ENCODE measurements around the gene BTN1A1.
"Not testable (repeated sequence)": the region's sequence is repeated elsewhere in the genome, so short reads cannot be mapped to it uniquely, and the experiment has no call there.

BTN1A1 gene

DNA sequence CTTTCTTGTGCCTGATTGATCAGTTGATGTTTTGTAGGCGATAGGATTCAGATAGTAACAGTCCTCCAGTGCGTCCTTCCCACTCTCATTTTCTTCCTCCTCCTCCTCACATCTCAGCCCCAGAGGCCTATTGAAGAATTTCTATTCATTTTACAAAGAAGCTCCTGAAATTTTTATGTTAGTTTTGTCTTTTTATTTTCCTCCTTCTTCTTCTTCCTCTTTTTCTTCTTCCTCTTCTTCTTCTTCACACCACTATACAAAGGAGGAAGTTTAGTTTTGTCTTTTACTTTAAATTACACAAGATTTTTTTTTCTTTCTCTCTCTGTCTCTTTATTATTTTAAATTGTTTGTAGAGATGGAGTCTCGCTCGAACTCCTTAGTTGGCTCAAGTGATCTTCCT, 23.2 kb upstream of the BTN1A1 start:
- no peak for DNase-seq (ENCODE audit: low spot score)

DNA sequence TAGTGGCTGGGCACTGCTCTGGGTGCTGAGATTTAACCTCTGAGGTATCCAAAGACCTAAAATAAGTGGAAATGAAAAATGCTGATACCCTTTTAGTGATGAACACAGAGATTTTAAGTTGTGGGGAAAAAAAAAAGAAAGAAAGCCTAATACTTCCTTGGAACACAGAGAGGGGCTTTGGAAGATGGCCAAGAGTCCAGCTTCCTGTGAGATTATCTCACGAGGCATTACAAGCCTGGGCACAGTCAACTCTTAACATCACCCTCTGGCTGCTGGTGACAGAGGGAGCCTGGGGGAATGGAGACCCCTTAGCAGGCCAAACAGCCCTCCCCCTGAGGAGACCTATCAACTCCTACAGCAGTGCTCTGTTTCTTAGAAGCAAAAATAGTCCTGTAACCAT, 22.7 kb upstream of the BTN1A1 start:
- DNase-seq (ENCODE audit: low spot score), result no peak

DNA sequence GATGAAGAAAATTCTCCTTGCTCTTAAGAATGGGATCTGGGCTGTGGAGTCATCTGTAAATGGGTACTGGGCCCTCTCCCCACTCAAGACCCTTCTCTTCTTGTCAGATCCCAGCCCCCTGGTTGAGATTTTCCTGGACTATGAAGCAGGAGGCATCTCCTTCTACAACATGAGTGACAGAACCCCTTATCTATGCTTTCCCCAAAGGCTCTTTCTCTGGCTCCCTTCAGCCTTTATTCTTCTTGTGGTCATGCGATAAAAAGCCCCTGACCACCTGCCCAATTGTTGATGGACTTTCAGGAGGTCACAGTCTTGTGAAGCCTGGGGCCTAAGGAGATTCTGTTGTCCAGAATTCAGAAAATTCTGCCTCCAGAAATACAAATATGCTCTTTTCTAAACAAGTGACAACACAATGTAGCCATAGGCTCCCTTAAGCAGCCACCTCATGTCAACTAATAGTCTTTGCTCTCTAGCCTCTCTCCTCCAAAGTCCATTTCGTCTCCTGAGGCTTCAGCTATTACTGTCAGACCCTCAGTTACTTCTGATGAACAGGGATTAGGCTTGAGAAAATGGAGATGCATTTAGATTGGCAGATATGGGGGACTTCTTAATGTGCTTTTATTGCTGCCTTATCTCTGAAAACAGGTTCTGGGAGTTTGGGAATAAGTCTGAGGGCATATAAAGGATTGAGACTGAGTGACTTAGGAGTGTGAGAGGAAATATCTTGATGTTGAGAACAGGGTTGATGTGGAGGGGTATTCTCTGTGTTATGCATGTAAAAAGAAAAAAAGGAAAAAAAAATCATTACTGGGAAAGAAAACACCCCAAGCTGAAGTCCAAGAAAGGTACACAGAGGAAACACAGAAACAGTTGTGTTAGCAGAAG, 21.8 kb upstream of the BTN1A1 start:
- no peak for DNase-seq (ENCODE audit: low spot score)

DNA sequence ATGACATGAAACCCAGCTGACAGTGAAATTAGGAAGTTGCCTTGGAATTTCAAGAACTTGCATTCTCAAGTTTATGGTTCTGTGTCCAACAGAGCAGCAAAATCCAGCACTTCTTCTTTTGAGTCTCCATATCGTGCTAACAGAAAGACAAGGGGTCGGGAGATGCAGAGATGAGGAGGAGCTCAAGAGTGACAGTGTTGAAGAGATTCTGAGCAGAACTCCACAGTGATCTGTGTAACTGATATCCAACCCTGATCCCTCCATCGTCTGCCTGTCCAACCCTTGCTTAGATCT, 21.2 kb upstream of the BTN1A1 start:
- no peak for DNase-seq (ENCODE audit: low spot score)

DNA sequence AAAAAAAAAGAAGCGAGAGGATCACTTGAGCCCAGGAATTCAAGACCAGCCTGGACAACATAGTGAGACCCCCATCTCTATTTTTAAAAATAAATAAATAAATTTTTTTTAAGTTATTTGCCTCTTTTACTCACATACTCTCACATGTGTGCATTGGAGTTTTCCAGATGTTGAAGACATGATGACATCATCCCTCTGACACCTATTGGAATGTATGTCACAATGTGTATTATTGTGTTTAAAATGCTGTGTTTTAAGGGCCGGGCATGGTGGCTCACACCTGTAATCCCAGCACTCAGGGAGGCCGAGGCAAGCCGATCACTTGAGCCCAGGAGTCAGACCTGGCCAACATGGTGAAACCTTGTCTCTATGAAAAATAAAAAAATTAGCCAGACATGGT, 17.8 kb upstream of the BTN1A1 start:
- no peak for DNase-seq (ENCODE audit: low spot score)

DNA sequence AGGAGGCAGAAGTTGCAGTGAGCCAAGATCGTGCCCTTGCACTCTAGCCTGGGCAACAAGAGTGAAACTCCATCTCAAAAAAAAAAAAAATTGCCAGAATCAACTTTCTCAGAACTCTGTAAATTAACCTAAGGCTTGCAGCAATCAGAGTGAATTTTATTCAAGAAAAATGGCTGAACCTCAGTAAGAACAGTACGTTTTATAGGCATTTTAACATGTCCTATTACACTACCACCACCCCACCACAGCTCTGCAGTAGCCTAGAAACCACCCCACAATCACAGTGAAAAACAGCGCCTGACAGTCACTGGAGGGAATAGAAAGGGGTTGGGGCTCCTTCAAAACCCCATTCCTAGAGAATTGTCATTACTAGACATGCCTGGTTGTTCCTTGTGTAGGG, 16.4 kb upstream of the BTN1A1 start:
- DNase-seq (ENCODE audit: low spot score), result no peak

DNA sequence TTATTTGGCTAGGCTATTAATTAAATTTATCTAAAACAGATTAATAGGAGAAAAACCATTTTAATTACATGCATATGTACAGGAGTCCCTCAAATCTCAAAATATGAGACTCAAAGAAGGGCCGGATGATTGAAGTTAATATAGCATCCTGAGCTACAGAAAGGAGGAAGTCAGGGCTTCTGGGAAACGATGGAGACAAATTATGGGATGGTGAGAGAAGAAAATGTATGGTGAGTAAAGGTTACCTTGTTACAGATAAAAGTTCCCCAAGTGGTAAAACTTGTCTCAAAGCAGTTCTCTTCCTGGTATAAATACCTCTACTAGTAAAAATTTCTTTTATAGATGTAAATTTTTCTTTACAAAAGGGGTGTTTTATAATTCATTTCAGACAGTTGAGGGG, 15.9 kb upstream of the BTN1A1 start:
- DNase-seq (ENCODE audit: low spot score), result no peak

DNA sequence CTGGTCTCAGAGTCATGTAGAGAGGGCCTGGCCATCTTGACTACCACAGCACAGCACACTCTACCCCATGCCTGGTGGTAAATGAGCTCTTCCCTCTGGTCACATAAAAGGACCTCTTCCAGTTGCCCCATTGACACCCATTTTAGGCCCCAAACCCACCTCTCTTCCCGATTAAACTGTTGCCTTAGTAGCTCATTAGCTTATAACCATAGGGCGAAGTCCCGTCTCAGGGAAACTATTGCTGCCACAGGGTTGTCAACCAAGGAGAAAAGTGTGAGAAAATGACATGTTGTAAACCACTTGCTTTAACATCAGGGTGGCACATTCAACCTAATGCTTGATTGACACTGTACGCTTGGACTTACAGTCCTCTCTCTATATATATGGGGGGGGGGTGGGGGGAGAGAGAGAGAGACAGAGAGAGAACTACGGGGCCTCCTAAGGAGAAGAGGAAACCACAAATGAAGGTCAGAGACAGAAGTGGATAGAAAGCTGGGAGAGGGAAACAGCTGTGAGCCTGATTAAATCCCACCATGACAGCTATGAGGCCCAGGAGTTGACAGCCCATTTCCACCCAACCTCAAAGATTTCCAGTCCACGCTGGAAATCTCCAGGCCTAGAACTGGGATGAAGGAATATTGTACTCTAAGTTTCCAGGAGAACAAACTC, 14.9 kb upstream of the BTN1A1 start:
- DNase-seq (ENCODE audit: low spot score), result no peak

DNA sequence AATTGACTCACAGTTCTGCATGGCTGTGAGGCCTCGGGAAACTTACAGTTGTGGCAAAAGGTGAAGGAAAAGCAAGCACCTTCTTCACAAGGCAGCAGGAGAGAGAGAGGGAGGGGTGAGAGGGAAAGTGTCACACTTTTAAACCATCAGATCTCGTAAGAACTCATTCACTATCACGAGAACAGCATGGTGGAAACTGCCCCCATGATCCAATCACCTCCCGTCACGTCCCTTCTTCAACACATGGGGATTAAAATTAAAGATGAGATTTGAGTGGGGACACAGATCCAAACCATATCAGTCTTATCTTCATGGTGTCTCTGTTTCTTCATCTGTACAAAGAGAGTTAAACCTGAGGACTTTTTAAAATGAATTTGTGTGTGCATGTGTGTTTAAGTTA, 13.7 kb upstream of the BTN1A1 start:
- no peak for DNase-seq (ENCODE audit: low spot score)

DNA sequence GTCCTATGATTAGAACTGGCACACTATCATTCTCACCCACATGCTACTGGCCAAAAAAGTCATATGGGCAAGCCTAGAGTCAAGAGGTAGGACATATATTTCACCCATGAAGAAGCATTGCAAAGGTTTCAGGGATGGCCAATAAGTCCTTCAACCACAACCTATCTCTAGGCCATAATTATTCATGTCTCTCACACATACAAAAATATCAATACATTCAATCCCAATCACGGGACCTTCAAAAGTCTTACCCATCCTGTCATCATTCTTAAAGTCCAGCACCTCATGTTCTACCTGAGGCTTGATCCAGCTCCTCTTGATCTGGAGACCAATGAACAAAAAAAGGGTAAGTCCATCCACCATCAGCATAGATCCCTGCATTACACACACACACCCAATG, 12.6 kb upstream of the BTN1A1 start:
- no peak for DNase-seq (ENCODE audit: low spot score)

DNA sequence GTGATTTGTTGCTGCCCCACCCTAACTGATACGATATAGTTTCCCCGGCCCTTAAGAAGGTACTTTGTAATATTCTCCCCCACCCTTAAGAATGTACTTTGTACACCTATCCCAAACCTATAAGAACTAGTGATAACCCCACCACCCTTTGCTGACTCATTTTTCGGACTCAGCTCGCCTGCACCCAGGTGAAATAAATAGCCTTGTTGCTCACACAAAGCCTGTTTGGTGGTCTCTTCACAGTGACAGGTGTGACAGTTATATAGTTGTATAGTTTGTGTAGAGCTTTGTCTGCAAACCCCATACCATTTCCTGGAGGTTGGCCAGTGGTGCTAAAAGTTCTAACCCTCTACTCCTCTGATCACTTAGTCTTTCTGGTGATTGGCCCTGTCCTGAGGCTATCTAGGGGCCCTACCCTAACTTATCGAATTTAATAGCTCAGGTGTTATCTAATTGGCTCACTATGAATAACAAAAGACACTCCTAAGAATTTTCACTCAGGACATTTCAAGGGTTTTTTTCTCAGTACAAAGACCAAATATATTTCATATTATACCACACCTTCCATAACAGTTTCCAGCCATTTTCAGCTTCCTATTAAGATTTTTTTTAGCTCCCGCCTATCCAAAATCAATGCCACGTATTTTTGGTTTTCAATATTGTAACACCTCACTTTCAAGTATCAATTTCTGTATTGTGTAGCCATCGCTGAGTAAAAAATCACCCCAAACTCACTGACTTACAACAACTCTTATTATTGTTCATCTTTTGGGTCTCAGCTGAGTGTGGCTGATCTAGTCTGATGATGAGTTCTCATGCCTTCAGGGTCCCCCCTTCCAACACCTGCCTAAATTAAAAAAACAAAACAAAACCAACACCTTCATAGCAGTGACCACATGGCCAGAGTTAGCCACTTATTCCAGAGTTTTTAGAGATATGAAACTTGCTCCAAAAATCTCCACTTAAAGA, 9.8 kb upstream of the BTN1A1 start:
- DNase-seq (ENCODE audit: low spot score), result no peak

DNA sequence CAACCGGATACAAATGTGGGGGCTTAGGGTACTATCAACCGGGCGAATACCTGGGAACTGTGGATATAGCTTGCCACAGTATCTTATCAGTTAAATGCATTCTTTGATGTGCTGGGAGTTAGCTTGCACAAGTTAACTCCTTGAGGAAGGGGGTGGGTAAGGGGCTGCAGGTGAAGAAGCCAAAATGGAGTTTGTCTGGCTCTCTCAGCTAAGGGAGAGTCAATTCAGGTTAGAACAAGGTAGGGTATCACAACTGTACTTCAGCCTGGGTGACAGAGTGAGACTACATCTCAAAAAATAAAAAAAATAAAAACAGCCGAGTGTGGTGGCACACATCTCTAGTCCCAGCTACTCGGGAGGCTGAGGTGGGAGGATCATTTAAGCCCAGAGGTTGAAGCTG, 8.5 kb upstream of the BTN1A1 start:
- DNase-seq (ENCODE audit: low spot score), result no peak

DNA sequence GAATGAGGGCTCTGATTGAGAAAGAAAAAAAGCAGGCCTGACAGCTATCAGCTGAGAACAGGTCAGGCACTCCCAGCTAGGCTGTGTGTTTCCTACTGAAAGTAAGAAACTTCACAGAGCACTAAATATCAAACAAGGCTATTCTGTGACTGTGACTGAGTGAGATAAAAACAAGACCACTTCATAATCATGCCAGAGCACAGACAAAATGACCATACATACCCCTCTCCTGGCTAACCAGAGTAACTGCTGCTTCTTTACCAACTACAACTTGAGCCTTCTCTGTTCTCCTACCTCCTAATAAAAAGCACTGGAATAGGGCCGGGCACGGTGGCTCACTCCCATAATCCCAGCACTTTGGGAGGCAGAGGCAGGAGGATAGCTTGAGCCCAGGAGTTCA, 6.8 kb upstream of the BTN1A1 start:
- DNase-seq (ENCODE audit: low spot score), result no peak

DNA sequence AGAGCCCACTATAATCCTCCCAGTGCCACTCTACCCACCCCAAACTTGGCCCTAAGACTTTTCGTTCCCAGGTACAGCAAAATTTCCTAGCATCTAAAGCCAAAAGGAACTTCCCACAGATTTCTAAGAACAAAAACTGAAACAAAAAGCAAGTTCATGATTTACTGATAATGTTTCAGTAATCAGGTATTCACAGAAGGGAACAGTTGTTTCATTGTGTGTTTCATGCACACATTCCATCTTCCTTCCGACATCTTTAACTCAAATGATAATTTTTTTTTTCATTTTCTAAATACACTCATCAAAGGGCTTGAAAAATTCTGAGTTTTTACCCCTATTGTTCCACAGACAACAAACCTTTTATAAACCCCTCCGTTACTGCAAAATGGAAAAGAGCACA, 6.0 kb upstream of the BTN1A1 start:
- no peak for DNase-seq (ENCODE audit: low spot score)

DNA sequence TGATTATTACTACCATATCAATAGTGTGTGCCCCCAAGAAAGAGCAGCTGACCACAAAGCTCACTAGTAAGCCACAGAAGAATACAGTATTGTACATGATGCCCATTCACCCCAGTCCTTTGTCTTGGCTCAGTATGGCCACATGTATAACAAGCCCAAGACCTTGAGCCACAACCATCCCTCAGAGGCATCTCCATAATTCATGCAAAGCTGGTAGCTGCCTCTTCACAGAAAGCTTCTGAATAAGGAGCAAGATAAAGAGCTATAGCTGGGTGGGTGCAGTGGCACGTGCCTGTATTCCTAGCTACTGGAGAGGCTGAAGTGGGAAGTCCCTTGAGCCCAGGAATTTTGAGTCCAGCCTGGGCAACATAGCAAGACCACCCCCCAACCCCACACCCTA, 4.8 kb upstream of the BTN1A1 start:
- DNase-seq (ENCODE audit: low spot score), result no peak

DNA sequence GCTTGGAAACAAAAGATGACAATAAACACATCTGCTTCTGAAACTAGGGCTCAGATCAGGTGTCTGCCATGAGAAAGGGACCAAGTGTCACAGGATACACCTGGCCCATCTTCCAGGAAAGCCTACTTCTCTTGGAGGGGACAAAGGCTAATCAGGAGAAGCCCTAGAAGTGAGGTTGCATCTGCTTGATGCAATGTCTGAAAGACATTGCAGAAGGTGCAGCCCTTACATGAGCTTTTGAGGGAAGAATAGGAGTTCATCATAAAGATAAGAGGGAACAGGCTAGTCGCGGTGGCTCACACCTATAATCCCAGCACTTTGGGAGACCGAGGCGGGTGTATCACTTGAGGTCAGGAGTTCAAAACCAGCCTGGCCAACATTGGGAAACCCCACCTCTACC, 2.5 kb upstream of the BTN1A1 start:
- no peak for DNase-seq (ENCODE audit: low spot score)

DNA sequence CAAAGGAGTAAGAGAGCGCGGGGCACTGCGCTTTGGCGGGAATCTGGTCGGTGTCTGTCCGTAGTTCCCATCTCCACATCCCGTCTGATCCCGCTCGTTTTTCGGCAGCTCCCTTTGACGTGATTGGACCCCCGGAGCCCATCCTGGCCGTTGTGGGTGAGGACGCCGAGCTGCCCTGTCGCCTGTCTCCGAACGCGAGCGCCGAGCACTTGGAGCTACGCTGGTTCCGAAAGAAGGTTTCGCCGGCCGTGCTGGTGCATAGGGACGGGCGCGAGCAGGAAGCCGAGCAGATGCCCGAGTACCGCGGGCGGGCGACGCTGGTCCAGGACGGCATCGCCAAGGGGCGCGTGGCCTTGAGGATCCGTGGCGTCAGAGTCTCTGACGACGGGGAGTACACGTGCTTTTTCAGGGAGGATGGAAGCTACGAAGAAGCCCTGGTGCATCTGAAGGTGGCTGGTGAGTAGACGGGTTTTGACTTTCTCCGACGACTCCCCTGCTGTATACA, 1.4 kb downstream of the BTN1A1 start:
- DNase-seq (ENCODE audit: low spot score), result no peak

DNA sequence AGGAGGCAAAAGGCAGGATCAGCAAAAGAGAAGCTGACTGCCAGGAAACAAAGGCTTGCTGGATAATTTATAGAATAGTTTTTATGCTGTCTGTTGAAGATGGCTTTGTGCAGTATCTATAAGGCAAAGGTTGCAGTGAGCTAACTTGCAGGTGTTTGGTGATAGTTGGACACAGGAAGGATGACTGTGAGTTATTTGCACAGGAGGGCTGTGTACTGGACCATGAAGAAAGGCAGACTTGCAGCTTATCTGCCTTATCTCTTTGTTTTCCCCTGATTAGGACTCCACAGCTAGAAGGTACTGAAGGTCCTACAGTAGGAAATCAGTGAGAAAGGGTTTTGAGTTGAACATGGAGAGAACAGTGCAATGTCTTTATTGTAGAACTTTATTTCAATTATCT, 2.1 kb downstream of the BTN1A1 start:
- no peak for DNase-seq (ENCODE audit: low spot score)

DNA sequence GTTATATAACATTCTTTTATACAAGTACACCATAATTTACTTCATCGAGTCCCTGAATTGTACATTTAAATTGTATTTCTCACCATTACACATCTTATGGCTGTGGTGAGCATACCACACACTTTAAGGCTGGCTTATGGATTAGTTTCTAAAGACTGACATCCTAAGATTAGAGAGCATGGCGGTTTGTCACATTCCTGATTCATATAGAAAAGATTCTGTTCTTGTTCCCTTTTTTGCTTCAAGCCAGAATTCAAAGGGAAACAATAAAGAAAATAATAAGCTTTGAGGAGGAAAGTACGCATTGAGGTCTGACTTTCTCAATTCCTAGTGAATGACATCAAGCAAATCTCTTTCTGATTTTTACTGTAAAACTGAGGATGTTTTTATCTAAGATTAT, 2.5 kb downstream of the BTN1A1 start:
- DNase-seq (ENCODE audit: low spot score), result no peak

DNA sequence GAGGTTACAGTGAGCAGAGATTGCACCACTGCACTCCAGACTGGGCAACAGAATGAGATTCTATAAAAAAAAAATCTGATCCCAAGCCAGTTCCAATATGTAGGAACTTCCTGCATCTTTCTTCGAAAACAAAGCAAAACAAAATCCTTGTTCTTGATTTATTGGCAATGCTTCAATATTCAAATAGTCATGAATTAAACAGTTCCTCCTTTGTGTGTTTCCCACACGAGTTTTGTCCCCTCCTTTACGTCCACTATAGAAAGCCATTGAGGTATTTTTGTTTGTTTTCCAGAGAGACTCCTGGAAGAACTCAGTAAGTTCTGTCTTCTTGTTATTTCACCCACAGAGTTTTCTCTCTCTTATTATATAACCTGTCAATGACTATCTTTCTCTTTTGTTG, 7.6 kb downstream of the BTN1A1 start:
- no peak for DNase-seq (ENCODE audit: low spot score)

DNA sequence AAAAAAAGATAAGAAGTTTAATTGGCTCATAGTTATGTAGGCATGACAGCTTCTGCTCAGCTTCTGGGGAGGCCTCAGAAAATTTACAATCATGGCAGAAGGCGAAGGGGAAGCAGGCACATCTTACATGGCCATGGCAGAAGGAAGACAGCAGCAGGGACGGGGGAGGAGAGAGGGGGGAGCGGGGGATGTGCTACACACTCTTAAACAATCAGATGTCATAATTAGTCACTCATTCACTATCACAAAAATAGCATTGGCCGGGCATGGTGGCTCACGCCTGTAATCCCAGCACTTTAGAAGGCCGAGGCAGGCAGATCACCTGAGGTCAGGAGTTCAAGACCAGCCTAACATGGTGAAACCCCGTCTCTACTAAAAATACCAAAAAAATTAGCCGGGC, 10.9 kb downstream of the BTN1A1 start:
- not testable (repeated sequence) for DNase-seq (ENCODE audit: low spot score)

DNA sequence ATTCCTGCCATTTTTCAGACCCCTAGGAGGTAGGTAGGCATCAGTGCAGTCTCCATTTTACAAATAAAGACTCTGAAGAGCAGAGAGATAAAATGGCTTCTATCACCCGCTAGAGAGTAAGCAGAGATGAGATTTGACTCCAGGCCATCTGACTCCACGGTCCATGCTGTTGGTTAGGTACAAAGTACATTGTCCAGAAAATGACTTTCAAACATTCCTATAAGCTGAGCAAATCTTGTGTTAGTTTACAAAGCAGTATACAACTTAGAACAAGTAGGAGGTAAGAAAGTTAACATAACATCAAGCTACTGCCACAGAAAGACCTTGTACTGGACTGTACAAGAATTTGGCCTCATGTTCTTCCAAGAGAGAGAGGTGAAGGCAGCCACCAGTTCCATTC, 14.9 kb downstream of the BTN1A1 start:
- DNase-seq (ENCODE audit: low spot score), result no peak
